WTC11 (cell line): ENCODE results near the gene WDR47. TPM values are rescaled to one million over a fixed set of nuclear protein-coding genes. Genes with fewer than 3 reads are reported as not detected.

Experiments
- ATAC-seq: fragments of 200-7000 bp; cut with Tn5 transposase; 2 replicates; pipeline ENCODE4 v1.10.0; 2021; ENCODE audit warnings: mild to moderate bottlenecking, moderate library complexity
- CTCF ChIA-PET: fragments of 300-600 bp; sonication (Branson Sonifier 250); formaldehyde crosslinking; loops from one replicate; lab custom pipeline; 2021; ENCODE audit warnings: antibody characterized with exemption; lab: Charles Lee
- POLR2A ChIA-PET: fragments of 350-600 bp; sonication (Branson Sonifier 250); formaldehyde crosslinking; loops from one replicate; lab custom pipeline; 2021; ENCODE audit warnings: antibody characterized with exemption; lab: Charles Lee
- DNase-seq: peaks from one replicate; pipeline ENCODE4 v3.0.0; 2021; ENCODE audit warnings: low spot score
- H3K27ac Mint-ChIP-seq: 2 replicates; pipeline ENCODE4 v1.8.0; 2021; ENCODE audit warnings: mixed read lengths
- H3K27me3 Mint-ChIP-seq: 2 replicates; pipeline ENCODE4 v1.8.0; 2021; ENCODE audit warnings: low read depth, mild to moderate bottlenecking, moderate library complexity, mixed read lengths
- H3K36me3 Mint-ChIP-seq: 2 replicates; pipeline ENCODE4 v1.8.0; 2021; ENCODE audit warnings: mixed read lengths
- H3K4me1 Mint-ChIP-seq: 2 replicates; pipeline ENCODE4 v1.8.0; 2022; ENCODE audit warnings: mixed read lengths
- H3K4me3 Mint-ChIP-seq: 2 replicates; pipeline ENCODE4 v1.8.0; 2021; ENCODE audit warnings: mild to moderate bottlenecking, moderate library complexity, mixed read lengths
- H3K9me3 Mint-ChIP-seq: 2 replicates; pipeline ENCODE4 v1.8.0; 2021; ENCODE audit warnings: mixed read lengths
- CREM ChIP-seq: sonication (generic); formaldehyde crosslinking; IDR thresholded peaks from 2 replicates; pipeline ENCODE4 v1.8.1; 2022; ENCODE audit warnings: mild to moderate bottlenecking, missing genetic modification reagents, moderate library complexity
- ETV6 ChIP-seq: sonication (generic); formaldehyde crosslinking; IDR thresholded peaks from 2 replicates; pipeline ENCODE4 v1.8.1; 2022; ENCODE audit warnings: mild to moderate bottlenecking, missing genetic modification reagents
- FOXK1 ChIP-seq: sonication (generic); formaldehyde crosslinking; IDR thresholded peaks from 2 replicates; pipeline ENCODE4 v1.8.0; 2022; ENCODE audit warnings: mild to moderate bottlenecking, moderate library complexity, missing genetic modification reagents
- FOXP1 ChIP-seq: sonication (generic); formaldehyde crosslinking; IDR thresholded peaks from 2 replicates; pipeline ENCODE4 v1.8.0; 2022; ENCODE audit warnings: missing genetic modification reagents, mild to moderate bottlenecking, moderate library complexity, borderline replicate concordance
- HMGA2 ChIP-seq: fragments of 250-450 bp; sonication (Bioruptor Pico); IDR thresholded peaks from 2 replicates; pipeline ENCODE4 v1.4.0; 2021; ENCODE audit warnings: mild to moderate bottlenecking, moderate library complexity
- JUN ChIP-seq: sonication (generic); formaldehyde crosslinking; IDR thresholded peaks from 2 replicates; pipeline ENCODE4 v1.8.0; 2023; ENCODE audit warnings: mild to moderate bottlenecking, missing genetic modification reagents
- MYBL2 ChIP-seq: sonication (generic); formaldehyde crosslinking; IDR thresholded peaks from 2 replicates; pipeline ENCODE4 v1.8.1; 2023; ENCODE audit warnings: mild to moderate bottlenecking, moderate library complexity, missing genetic modification reagents
- NR2C2 ChIP-seq: sonication (generic); formaldehyde crosslinking; IDR thresholded peaks from 2 replicates; pipeline ENCODE4 v1.8.0; 2022; ENCODE audit warnings: mild to moderate bottlenecking, missing genetic modification reagents
- SMAD3 ChIP-seq: sonication (generic); formaldehyde crosslinking; IDR thresholded peaks from 2 replicates; pipeline ENCODE4 v1.8.0; 2022; ENCODE audit warnings: missing genetic modification reagents, mild to moderate bottlenecking, borderline replicate concordance
- SMAD4 ChIP-seq: sonication (generic); formaldehyde crosslinking; IDR thresholded peaks from 2 replicates; pipeline ENCODE4 v1.8.0; 2022; ENCODE audit warnings: mild to moderate bottlenecking, missing genetic modification reagents
- SP1 ChIP-seq: sonication (generic); formaldehyde crosslinking; conservative IDR thresholded peaks from 2 replicates; pipeline ENCODE4 v1.8.1; 2022; ENCODE audit warnings: missing genetic modification reagents
- TEAD1 ChIP-seq: sonication (generic); formaldehyde crosslinking; IDR thresholded peaks from 2 replicates; pipeline ENCODE4 v1.8.0; 2022; ENCODE audit warnings: mild to moderate bottlenecking, missing genetic modification reagents
- TP53 ChIP-seq: sonication (generic); formaldehyde crosslinking; IDR thresholded peaks from 2 replicates; pipeline ENCODE4 v1.8.1; 2023; ENCODE audit warnings: mild to moderate bottlenecking, missing genetic modification reagents
- ZNF317 ChIP-seq: sonication (generic); formaldehyde crosslinking; IDR thresholded peaks from 2 replicates; pipeline ENCODE4 v1.8.1; 2023; ENCODE audit warnings: low read depth, mild to moderate bottlenecking, moderate library complexity, missing genetic modification reagents, borderline replicate concordance
- ZNF416 ChIP-seq: fragments of 250-450 bp; sonication (Bioruptor Pico); IDR thresholded peaks from 2 replicates; pipeline ENCODE4 v1.9.0; 2021; ENCODE audit warnings: mild to moderate bottlenecking, inconsistent platforms
- ZNF671 ChIP-seq: fragments of 250-450 bp; sonication (Bioruptor Pico); IDR thresholded peaks from 2 replicates; pipeline ENCODE4 v1.8.0; 2021; ENCODE audit warnings: mild to moderate bottlenecking
- total RNA-seq: library from RNA; stranded (reverse); gene quantifications from 3 replicates; pipeline ENCODE4 v1.2.3, GENCODE V29; 2021
- TF ChIP-seq, protein P1 (sequence below): sonication (generic); formaldehyde crosslinking; IDR thresholded peaks from 2 replicates; pipeline ENCODE4 v1.8.1; 2023; ENCODE audit warnings: mild to moderate bottlenecking, missing genetic modification reagents, moderate library complexity
- TF ChIP-seq, protein P2 (sequence below): sonication (generic); formaldehyde crosslinking; IDR thresholded peaks from 2 replicates; pipeline ENCODE4 v1.8.1; 2023; ENCODE audit warnings: mild to moderate bottlenecking, missing genetic modification reagents
- TF ChIP-seq, protein P3 (sequence below): sonication (generic); formaldehyde crosslinking; IDR thresholded peaks from 2 replicates; pipeline ENCODE4 v1.8.1; 2023; ENCODE audit warnings: mild to moderate bottlenecking, missing genetic modification reagents, borderline replicate concordance
- TF ChIP-seq, protein P4 (sequence below): sonication (generic); formaldehyde crosslinking; IDR thresholded peaks from 2 replicates; pipeline ENCODE4 v1.8.1; 2022; ENCODE audit warnings: missing genetic modification reagents, borderline replicate concordance
- TF ChIP-seq, protein P5 (sequence below): sonication (generic); formaldehyde crosslinking; IDR thresholded peaks from 2 replicates; pipeline ENCODE4 v1.8.0; 2022; ENCODE audit warnings: mild to moderate bottlenecking, missing genetic modification reagents
- TF ChIP-seq, protein P6 (sequence below): sonication (generic); formaldehyde crosslinking; IDR thresholded peaks from 2 replicates; pipeline ENCODE4 v1.8.1; 2022; ENCODE audit warnings: mild to moderate bottlenecking, missing genetic modification reagents, moderate library complexity, borderline replicate concordance
- TF ChIP-seq, protein P7 (sequence below): sonication (generic); formaldehyde crosslinking; IDR thresholded peaks from 2 replicates; pipeline ENCODE4 v1.8.0; 2022; ENCODE audit warnings: mild to moderate bottlenecking, missing genetic modification reagents

Gene WDR47
- total RNA-seq, 1 experiment from 2014 or later = 7.0 TPM

DNA sequence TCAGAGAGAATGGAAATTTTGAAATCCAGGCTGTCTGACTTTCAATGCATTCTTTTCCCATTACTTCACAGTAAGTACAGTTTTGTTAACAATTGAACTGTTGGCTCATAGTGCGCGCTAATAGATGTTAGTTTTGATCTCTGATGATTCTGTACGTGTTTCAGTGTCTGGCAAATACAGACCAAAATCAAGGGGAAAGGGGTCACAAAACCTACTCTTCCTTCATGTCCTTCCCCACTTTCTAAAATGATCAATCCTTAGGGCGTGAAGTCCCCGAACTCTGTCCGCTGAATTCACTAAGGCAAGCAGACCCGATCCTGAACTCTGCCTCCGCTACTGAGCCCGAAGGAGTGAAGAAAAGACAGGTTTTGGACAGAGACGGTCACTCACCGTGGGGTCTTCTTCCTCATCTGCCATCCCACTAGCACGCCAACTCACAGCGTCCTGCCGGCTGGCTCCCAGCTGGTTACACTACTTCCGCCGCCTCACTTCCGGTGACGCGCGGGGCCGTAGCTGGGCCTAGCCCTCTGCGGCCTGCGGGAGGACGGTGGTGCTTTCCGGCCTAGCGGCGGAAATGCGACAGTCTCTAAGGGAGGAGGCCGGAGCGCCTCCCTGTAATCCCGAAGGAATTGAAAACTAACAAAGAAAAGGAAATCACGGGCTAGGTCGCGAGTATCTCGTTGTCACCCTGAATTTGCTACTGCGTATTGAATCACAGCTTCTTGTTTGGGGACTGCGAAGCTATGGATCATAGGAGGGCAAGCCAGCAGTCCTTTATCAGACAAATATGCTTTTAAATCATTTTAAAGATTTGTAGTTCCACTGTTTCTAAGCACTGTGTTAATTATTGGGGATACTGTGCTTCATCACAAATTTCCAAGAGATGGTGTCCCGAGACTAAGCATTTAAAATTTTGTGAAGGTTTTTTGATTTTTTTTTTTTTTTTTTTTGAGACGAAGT lies 33.9 kb upstream of the WDR47 start, which contains the start of gene TAF13:
TAF13 (minus strand) TSS at position 473 of the 960 bp plus-strand sequence; CDS start at position 417, 56 bp downstream.
- no peaks in the 10 kb centered on the region for H3K9me3 Mint-ChIP-seq
- H3K27me3 Mint-ChIP-seq = no peaks in the 10 kb centered on the region
- H3K4me1 Mint-ChIP-seq = peaks cover 27% of the 10 kb centered on the region
- DNase-seq = peak; percentile 92
- peak within 1 kb of the TSS; percentile 99 for H3K4me3 Mint-ChIP-seq
- ATAC-seq = peak; percentile 99
- peak within 1 kb of the TSS; percentile 98 for H3K27ac Mint-ChIP-seq
- ChIA-PET POLR2A (interaction anchor here (0.6 to 1.6 kb wide), 5 partner anchors 12 to 138 kb away, joined by 3 to 17 read pairs (median 3); partner anchors contain the start of genes SARS1 and WDR47), CTCF (interaction anchor here (0.6 to 1.5 kb wide), 8 partner anchors 15 to 516 kb away, joined by 3 to 6 read pairs (median 3); a partner anchor contains a TSS)
- H3K36me3 Mint-ChIP-seq = peaks cover 32% of the 10 kb centered on the region
- TF ChIP-seq HMGA2 = no peak
- TF ChIP-seq, protein P1, sequence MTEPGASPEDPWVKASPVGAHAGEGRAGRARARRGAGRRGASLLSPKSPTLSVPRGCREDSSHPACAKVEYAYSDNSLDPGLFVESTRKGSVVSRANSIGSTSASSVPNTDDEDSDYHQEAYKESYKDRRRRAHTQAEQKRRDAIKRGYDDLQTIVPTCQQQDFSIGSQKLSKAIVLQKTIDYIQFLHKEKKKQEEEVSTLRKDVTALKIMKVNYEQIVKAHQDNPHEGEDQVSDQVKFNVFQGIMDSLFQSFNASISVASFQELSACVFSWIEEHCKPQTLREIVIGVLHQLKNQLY (CRISPR knock-in tag) = no peak
- TF ChIP-seq ZNF416 (CRISPR knock-in tag) = no peak
- TF ChIP-seq FOXP1 = peak; percentile 67; the same call in 1 of the 2 replicates
- TF ChIP-seq ETV6 (CRISPR knock-in tag) = peak; percentile 88
- TF ChIP-seq CREM (CRISPR knock-in tag) = peak; percentile 84; the same call in 1 of the 2 replicates
- TF ChIP-seq SMAD3 (CRISPR knock-in tag) = no peak
- TF ChIP-seq, protein P2, sequence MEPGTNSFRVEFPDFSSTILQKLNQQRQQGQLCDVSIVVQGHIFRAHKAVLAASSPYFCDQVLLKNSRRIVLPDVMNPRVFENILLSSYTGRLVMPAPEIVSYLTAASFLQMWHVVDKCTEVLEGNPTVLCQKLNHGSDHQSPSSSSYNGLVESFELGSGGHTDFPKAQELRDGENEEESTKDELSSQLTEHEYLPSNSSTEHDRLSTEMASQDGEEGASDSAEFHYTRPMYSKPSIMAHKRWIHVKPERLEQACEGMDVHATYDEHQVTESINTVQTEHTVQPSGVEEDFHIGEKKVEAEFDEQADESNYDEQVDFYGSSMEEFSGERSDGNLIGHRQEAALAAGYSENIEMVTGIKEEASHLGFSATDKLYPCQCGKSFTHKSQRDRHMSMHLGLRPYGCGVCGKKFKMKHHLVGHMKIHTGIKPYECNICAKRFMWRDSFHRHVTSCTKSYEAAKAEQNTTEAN = 0 out of 2 replicates have a peak, but pooled peaks have one; percentile 45
- TF ChIP-seq, protein P3, sequence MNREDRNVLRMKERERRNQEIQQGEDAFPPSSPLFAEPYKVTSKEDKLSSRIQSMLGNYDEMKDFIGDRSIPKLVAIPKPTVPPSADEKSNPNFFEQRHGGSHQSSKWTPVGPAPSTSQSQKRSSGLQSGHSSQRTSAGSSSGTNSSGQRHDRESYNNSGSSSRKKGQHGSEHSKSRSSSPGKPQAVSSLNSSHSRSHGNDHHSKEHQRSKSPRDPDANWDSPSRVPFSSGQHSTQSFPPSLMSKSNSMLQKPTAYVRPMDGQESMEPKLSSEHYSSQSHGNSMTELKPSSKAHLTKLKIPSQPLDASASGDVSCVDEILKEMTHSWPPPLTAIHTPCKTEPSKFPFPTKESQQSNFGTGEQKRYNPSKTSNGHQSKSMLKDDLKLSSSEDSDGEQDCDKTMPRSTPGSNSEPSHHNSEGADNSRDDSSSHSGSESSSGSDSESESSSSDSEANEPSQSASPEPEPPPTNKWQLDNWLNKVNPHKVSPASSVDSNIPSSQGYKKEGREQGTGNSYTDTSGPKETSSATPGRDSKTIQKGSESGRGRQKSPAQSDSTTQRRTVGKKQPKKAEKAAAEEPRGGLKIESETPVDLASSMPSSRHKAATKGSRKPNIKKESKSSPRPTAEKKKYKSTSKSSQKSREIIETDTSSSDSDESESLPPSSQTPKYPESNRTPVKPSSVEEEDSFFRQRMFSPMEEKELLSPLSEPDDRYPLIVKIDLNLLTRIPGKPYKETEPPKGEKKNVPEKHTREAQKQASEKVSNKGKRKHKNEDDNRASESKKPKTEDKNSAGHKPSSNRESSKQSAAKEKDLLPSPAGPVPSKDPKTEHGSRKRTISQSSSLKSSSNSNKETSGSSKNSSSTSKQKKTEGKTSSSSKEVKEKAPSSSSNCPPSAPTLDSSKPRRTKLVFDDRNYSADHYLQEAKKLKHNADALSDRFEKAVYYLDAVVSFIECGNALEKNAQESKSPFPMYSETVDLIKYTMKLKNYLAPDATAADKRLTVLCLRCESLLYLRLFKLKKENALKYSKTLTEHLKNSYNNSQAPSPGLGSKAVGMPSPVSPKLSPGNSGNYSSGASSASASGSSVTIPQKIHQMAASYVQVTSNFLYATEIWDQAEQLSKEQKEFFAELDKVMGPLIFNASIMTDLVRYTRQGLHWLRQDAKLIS (CRISPR knock-in tag) = peak; percentile 9; the same call in 1 of the 2 replicates
- peak; percentile 77 for TF ChIP-seq TEAD1 (CRISPR knock-in tag)
- peak; percentile 70; the same call in 1 of the 2 replicates for TF ChIP-seq SP1 (CRISPR knock-in tag)
- no peak for TF ChIP-seq ZNF317 (CRISPR knock-in tag)
- TF ChIP-seq NR2C2 (CRISPR knock-in tag) = no peak
- no peak for TF ChIP-seq JUN (CRISPR knock-in tag)
- no peak for TF ChIP-seq SMAD4 (CRISPR knock-in tag)
- no peak for TF ChIP-seq TP53
- no peak for TF ChIP-seq ZNF671 (CRISPR knock-in tag)
- TF ChIP-seq, protein P4, sequence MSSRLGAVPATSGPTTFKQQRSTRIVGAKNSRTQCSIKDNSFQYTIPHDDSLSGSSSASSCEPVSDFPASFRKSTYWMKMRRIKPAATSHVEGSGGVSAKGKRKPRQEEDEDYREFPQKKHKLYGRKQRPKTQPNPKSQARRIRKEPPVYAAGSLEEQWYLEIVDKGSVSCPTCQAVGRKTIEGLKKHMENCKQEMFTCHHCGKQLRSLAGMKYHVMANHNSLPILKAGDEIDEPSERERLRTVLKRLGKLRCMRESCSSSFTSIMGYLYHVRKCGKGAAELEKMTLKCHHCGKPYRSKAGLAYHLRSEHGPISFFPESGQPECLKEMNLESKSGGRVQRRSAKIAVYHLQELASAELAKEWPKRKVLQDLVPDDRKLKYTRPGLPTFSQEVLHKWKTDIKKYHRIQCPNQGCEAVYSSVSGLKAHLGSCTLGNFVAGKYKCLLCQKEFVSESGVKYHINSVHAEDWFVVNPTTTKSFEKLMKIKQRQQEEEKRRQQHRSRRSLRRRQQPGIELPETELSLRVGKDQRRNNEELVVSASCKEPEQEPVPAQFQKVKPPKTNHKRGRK (CRISPR knock-in tag) = no peak
- TF ChIP-seq, protein P5, sequence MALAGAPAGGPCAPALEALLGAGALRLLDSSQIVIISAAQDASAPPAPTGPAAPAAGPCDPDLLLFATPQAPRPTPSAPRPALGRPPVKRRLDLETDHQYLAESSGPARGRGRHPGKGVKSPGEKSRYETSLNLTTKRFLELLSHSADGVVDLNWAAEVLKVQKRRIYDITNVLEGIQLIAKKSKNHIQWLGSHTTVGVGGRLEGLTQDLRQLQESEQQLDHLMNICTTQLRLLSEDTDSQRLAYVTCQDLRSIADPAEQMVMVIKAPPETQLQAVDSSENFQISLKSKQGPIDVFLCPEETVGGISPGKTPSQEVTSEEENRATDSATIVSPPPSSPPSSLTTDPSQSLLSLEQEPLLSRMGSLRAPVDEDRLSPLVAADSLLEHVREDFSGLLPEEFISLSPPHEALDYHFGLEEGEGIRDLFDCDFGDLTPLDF = 0 out of 2 replicates have a peak, but pooled peaks have one; percentile 45
- no peak for TF ChIP-seq MYBL2 (CRISPR knock-in tag)
- TF ChIP-seq FOXK1 = peak; percentile 98
- TF ChIP-seq, protein P6, sequence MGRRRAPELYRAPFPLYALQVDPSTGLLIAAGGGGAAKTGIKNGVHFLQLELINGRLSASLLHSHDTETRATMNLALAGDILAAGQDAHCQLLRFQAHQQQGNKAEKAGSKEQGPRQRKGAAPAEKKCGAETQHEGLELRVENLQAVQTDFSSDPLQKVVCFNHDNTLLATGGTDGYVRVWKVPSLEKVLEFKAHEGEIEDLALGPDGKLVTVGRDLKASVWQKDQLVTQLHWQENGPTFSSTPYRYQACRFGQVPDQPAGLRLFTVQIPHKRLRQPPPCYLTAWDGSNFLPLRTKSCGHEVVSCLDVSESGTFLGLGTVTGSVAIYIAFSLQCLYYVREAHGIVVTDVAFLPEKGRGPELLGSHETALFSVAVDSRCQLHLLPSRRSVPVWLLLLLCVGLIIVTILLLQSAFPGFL (CRISPR knock-in tag) = no peak
- TF ChIP-seq, protein P7, sequence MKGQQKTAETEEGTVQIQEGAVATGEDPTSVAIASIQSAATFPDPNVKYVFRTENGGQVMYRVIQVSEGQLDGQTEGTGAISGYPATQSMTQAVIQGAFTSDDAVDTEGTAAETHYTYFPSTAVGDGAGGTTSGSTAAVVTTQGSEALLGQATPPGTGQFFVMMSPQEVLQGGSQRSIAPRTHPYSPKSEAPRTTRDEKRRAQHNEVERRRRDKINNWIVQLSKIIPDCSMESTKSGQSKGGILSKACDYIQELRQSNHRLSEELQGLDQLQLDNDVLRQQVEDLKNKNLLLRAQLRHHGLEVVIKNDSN = peak; percentile 39; the same call in 1 of the 2 replicates
